PFSK-1 (cell line): ENCODE data around the gene ZEB2.

Source experiments
- POLR2AphosphoS5 ChIP-seq: IDR thresholded peaks from 2 replicates; pipeline ENCODE4 v1.6.1; 2012; ENCODE audit warnings: low read depth, mild to moderate bottlenecking, control low read depth, low read length, moderate library complexity
- SIN3A ChIP-seq: IDR thresholded peaks from 2 replicates; pipeline ENCODE4 v1.6.1; 2012; ENCODE audit warnings: mild to moderate bottlenecking, low read length, moderate library complexity, borderline replicate concordance; ENCODE audit not compliant: insufficient read depth
- TAF1 ChIP-seq: IDR thresholded peaks from 2 replicates; pipeline ENCODE4 v1.6.1; 2012; ENCODE audit warnings: low read length, control low read depth, borderline replicate concordance; ENCODE audit not compliant: insufficient read depth

- TF ChIP-seq SIN3A (no peak), POLR2AphosphoS5 (no peak), TAF1 (no peak)
Observed at GRCh38 chr2:144502369-144502768, 17.6 kb downstream of the ZEB2 start.
